Measurements from ENCODE around the gene KHDC4. TPM values are rescaled to one million over a fixed set of nuclear protein-coding genes. Genes with fewer than 3 reads are reported as not detected.

KHDC4 gene
- total RNA-seq, 1 experiment from 2014 or later = 93.3 TPM

- peak; percentile 82 for DNase-seq (ENCODE audit: low spot score)
- Histone ChIP-seq H3K4me3 (ENCODE audit: low read depth, low read length, poor library complexity, severe bottlenecking) (peak overlapping the region; percentile 95), H3K27ac (ENCODE audit: low read depth, low read length, poor library complexity, severe bottlenecking) (peak overlapping the region; percentile 95), H3K9me3 (ENCODE audit: low read depth, low read length, poor library complexity, severe bottlenecking) (no peaks in the 10 kb centered on the region), H3K27me3 (replicated peaks; ENCODE audit: insufficient read depth, low read depth, low read length, poor library complexity) (no peaks in the 10 kb centered on the region), H3K36me3 (ENCODE audit: insufficient read depth, low read length, poor library complexity, severe bottlenecking) (peaks cover 8% of the 10 kb centered on the region), H3K4me1 (ENCODE audit: insufficient read depth, low read length, poor library complexity, severe bottlenecking) (peaks cover 64% of the 10 kb centered on the region)
- POLR2A ChIA-PET (ENCODE audit: low non-redundant PET) = interaction anchor here (0.6 to 0.7 kb wide), 2 partner anchors 56 to 516 kb away, joined by 3 to 10 read pairs; no protein-coding TSS in a partner anchor
- BruUV-seq (replicated peaks) = no TSS peak
- TF ChIP-seq EZH2 (IDR thresholded peaks at IDR 0.05; ENCODE audit: borderline replicate concordance, low read depth, low read length, poor library complexity, severe bottlenecking) = no peak
- TF ChIP-seq, protein P1, sequence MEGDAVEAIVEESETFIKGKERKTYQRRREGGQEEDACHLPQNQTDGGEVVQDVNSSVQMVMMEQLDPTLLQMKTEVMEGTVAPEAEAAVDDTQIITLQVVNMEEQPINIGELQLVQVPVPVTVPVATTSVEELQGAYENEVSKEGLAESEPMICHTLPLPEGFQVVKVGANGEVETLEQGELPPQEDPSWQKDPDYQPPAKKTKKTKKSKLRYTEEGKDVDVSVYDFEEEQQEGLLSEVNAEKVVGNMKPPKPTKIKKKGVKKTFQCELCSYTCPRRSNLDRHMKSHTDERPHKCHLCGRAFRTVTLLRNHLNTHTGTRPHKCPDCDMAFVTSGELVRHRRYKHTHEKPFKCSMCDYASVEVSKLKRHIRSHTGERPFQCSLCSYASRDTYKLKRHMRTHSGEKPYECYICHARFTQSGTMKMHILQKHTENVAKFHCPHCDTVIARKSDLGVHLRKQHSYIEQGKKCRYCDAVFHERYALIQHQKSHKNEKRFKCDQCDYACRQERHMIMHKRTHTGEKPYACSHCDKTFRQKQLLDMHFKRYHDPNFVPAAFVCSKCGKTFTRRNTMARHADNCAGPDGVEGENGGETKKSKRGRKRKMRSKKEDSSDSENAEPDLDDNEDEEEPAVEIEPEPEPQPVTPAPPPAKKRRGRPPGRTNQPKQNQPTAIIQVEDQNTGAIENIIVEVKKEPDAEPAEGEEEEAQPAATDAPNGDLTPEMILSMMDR (conservative IDR thresholded peaks at IDR 0.05; ENCODE audit: low read depth, low read length) = no peak
- intact Hi-C loops (cut with micrococcal nuclease; ENCODE audit: unreplicated experiment) = loop anchor here (5.0 kb wide), 1 partner anchor 34 kb away; the partner anchor contains the start of gene RXFP4
- CTCF ChIA-PET = interaction anchor here (0.6 to 1.3 kb wide), 5 partner anchors 13 to 253 kb away, joined by 3 to 6 read pairs (median 6); no protein-coding TSS in a partner anchor
Measured at GRCh38 chr1:155976062-155976912, 42.1 kb upstream of the KHDC4 start.

GRCh38 chr1:155975375-155976061 is 41.3 kb upstream of the KHDC4 start:
- ChIA-PET POLR2A (ENCODE audit: low non-redundant PET) (no interaction called here), CTCF (interaction anchor here (1.1 kb wide), 1 partner anchor 14 kb away, joined by 4 read pairs; no protein-coding TSS in a partner anchor)
- no peaks in the 10 kb centered on the region for H3K9me3 ChIP-seq (ENCODE audit: low read depth, low read length, poor library complexity, severe bottlenecking)
- peaks cover 64% of the 10 kb centered on the region for H3K4me1 ChIP-seq (ENCODE audit: insufficient read depth, low read length, poor library complexity, severe bottlenecking)
- no peaks in the 10 kb centered on the region for H3K27me3 ChIP-seq (replicated peaks; ENCODE audit: insufficient read depth, low read depth, low read length, poor library complexity)
- intact Hi-C loops (cut with micrococcal nuclease; ENCODE audit: unreplicated experiment) = loop anchor here (5.0 kb wide), 1 partner anchor 33 kb away; the partner anchor contains the start of gene RXFP4
- TF ChIP-seq, protein P1 (conservative IDR thresholded peaks at IDR 0.05; ENCODE audit: low read depth, low read length) = no peak
- TF ChIP-seq EZH2 (IDR thresholded peaks at IDR 0.05; ENCODE audit: borderline replicate concordance, low read depth, low read length, poor library complexity, severe bottlenecking) = no peak
- BruUV-seq (replicated peaks) = no TSS peak
- H3K27ac ChIP-seq (ENCODE audit: low read depth, low read length, poor library complexity, severe bottlenecking) = peak overlapping the region; percentile 95
- H3K4me3 ChIP-seq (ENCODE audit: low read depth, low read length, poor library complexity, severe bottlenecking) = peak overlapping the region; percentile 95
- H3K36me3 ChIP-seq (ENCODE audit: insufficient read depth, low read length, poor library complexity, severe bottlenecking) = peaks cover 8% of the 10 kb centered on the region
- DNase-seq (ENCODE audit: low spot score) = no peak
